WTC11 (cell line): ENCODE results near the gene WNK2.

ENCODE experiments used
- ATF3 ChIP-seq: sonication (generic); formaldehyde crosslinking; conservative IDR thresholded peaks from 2 replicates; pipeline ENCODE4 v1.8.1; 2022; ENCODE audit warnings: mild to moderate bottlenecking, missing genetic modification reagents
- CREM ChIP-seq: sonication (generic); formaldehyde crosslinking; IDR thresholded peaks from 2 replicates; pipeline ENCODE4 v1.8.1; 2022; ENCODE audit warnings: mild to moderate bottlenecking, missing genetic modification reagents, moderate library complexity
- FOXP1 ChIP-seq: sonication (generic); formaldehyde crosslinking; IDR thresholded peaks from 2 replicates; pipeline ENCODE4 v1.8.0; 2022; ENCODE audit warnings: missing genetic modification reagents, mild to moderate bottlenecking, moderate library complexity, borderline replicate concordance
- NFATC4 ChIP-seq: fragments of 250-450 bp; sonication (Bioruptor Pico); IDR thresholded peaks from 2 replicates; pipeline ENCODE4 v1.9.0; 2021; ENCODE audit warnings: mild to moderate bottlenecking
- NFYB ChIP-seq: sonication (generic); formaldehyde crosslinking; conservative IDR thresholded peaks from 2 replicates; pipeline ENCODE4 v1.8.0; 2022; ENCODE audit warnings: low read depth, missing genetic modification reagents
- NR3C1 ChIP-seq: sonication (generic); formaldehyde crosslinking; conservative IDR thresholded peaks from 2 replicates; pipeline ENCODE4 v1.8.1; 2023; ENCODE audit warnings: low read depth, mild to moderate bottlenecking, missing genetic modification reagents
- SP1 ChIP-seq: sonication (generic); formaldehyde crosslinking; conservative IDR thresholded peaks from 2 replicates; pipeline ENCODE4 v1.8.1; 2022; ENCODE audit warnings: missing genetic modification reagents
- TEAD4 ChIP-seq: sonication (generic); formaldehyde crosslinking; IDR thresholded peaks from 2 replicates; pipeline ENCODE4 v1.8.0; 2022; ENCODE audit warnings: mild to moderate bottlenecking, missing genetic modification reagents
- ZNF121 ChIP-seq: sonication (generic); formaldehyde crosslinking; IDR thresholded peaks from 2 replicates; pipeline ENCODE4 v1.8.0; 2023; ENCODE audit warnings: missing genetic modification reagents
- ZNF423 ChIP-seq: fragments of 250-450 bp; sonication (Bioruptor Pico); IDR thresholded peaks from 2 replicates; pipeline ENCODE4 v2.1.2; 2022; ENCODE audit warnings: mild to moderate bottlenecking, moderate library complexity
- TF ChIP-seq, protein P1 (sequence below): fragments of 200-600 bp; IDR thresholded peaks from 2 replicates; pipeline ENCODE4 v1.8.0; 2022; ENCODE audit warnings: antibody characterized with exemption
- TF ChIP-seq, protein P2 (sequence below): sonication (generic); formaldehyde crosslinking; IDR thresholded peaks from 2 replicates; pipeline ENCODE4 v1.8.0; 2022; ENCODE audit warnings: mild to moderate bottlenecking, missing genetic modification reagents
- TF ChIP-seq, protein P3 (sequence below): sonication (generic); formaldehyde crosslinking; IDR thresholded peaks from 2 replicates; pipeline ENCODE4 v1.8.0; 2022; ENCODE audit warnings: missing genetic modification reagents
- TF ChIP-seq, protein P4 (sequence below): sonication (generic); formaldehyde crosslinking; IDR thresholded peaks from 2 replicates; pipeline ENCODE4 v1.8.1; 2022; ENCODE audit warnings: mild to moderate bottlenecking, missing genetic modification reagents, moderate library complexity, borderline replicate concordance

- TF ChIP-seq, protein P1, sequence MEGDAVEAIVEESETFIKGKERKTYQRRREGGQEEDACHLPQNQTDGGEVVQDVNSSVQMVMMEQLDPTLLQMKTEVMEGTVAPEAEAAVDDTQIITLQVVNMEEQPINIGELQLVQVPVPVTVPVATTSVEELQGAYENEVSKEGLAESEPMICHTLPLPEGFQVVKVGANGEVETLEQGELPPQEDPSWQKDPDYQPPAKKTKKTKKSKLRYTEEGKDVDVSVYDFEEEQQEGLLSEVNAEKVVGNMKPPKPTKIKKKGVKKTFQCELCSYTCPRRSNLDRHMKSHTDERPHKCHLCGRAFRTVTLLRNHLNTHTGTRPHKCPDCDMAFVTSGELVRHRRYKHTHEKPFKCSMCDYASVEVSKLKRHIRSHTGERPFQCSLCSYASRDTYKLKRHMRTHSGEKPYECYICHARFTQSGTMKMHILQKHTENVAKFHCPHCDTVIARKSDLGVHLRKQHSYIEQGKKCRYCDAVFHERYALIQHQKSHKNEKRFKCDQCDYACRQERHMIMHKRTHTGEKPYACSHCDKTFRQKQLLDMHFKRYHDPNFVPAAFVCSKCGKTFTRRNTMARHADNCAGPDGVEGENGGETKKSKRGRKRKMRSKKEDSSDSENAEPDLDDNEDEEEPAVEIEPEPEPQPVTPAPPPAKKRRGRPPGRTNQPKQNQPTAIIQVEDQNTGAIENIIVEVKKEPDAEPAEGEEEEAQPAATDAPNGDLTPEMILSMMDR: no peak
- TF ChIP-seq, protein P2, sequence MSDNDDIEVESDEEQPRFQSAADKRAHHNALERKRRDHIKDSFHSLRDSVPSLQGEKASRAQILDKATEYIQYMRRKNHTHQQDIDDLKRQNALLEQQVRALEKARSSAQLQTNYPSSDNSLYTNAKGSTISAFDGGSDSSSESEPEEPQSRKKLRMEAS: no peak
- TF ChIP-seq FOXP1 (CRISPR knock-in tag): no peak
- TF ChIP-seq, protein P3, sequence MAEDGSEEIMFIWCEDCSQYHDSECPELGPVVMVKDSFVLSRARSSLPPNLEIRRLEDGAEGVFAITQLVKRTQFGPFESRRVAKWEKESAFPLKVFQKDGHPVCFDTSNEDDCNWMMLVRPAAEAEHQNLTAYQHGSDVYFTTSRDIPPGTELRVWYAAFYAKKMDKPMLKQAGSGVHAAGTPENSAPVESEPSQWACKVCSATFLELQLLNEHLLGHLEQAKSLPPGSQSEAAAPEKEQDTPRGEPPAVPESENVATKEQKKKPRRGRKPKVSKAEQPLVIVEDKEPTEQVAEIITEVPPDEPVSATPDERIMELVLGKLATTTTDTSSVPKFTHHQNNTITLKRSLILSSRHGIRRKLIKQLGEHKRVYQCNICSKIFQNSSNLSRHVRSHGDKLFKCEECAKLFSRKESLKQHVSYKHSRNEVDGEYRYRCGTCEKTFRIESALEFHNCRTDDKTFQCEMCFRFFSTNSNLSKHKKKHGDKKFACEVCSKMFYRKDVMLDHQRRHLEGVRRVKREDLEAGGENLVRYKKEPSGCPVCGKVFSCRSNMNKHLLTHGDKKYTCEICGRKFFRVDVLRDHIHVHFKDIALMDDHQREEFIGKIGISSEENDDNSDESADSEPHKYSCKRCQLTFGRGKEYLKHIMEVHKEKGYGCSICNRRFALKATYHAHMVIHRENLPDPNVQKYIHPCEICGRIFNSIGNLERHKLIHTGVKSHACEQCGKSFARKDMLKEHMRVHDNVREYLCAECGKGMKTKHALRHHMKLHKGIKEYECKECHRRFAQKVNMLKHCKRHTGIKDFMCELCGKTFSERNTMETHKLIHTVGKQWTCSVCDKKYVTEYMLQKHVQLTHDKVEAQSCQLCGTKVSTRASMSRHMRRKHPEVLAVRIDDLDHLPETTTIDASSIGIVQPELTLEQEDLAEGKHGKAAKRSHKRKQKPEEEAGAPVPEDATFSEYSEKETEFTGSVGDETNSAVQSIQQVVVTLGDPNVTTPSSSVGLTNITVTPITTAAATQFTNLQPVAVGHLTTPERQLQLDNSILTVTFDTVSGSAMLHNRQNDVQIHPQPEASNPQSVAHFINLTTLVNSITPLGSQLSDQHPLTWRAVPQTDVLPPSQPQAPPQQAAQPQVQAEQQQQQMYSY (CRISPR knock-in tag): no peak
- no peak for TF ChIP-seq SP1 (CRISPR knock-in tag)
- TF ChIP-seq NR3C1: no peak
- TF ChIP-seq ATF3 (CRISPR knock-in tag): no peak
- TF ChIP-seq NFATC4 (CRISPR knock-in tag): no peak
- TF ChIP-seq, protein P4, sequence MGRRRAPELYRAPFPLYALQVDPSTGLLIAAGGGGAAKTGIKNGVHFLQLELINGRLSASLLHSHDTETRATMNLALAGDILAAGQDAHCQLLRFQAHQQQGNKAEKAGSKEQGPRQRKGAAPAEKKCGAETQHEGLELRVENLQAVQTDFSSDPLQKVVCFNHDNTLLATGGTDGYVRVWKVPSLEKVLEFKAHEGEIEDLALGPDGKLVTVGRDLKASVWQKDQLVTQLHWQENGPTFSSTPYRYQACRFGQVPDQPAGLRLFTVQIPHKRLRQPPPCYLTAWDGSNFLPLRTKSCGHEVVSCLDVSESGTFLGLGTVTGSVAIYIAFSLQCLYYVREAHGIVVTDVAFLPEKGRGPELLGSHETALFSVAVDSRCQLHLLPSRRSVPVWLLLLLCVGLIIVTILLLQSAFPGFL: no peak
- TF ChIP-seq ZNF423 (CRISPR knock-in tag): no peak
- no peak for TF ChIP-seq CREM
- TF ChIP-seq TEAD4 (CRISPR knock-in tag): no peak
- TF ChIP-seq ZNF121 (CRISPR knock-in tag): no peak
- no peak for TF ChIP-seq NFYB (CRISPR knock-in tag)
Measured at GRCh38 chr9:93203718-93204469, 20.0 kb downstream of the WNK2 start.
